LHCN-M2 (cell line): ENCODE data around the gene ATF6. TPM values are rescaled to one million over a fixed set of nuclear protein-coding genes. Genes with fewer than 3 reads are reported as not detected.

Experiments
- DNase-seq: peaks from one replicate; pipeline ENCODE4 v3.0.0-alpha.2; 2012; ENCODE audit warnings: low read depth
- total RNA-seq: library from RNA; depleted of rRNA; stranded (reverse); fragments of >200 nt; gene quantifications from 2 replicates; pipeline ENCODE4 v1.2.3, GENCODE V29; 2014; rRNA removed

ATF6 gene
- total RNA-seq, 1 experiment from 2014 or later: 23.5 TPM

DNA sequence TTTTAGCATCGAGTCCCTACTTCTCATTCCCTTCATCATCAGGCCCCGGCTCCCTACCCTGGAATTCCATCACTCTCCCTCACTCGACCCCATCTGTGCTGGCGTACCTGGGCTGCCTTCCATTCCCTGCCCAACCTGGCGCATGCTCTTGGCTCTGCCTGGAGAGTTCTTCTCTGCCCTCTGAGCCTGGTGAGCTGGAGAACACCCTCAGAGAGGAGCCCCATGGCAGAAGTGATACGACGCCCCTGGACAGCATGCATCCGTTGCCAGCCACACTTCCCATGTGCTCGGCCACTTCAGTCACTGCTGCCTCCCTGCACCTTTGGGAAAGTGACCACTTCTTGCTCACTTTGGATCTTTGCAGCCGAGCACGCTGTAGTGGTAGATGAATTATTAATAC, 227.5 kb downstream of the ATF6 start:
- DNase-seq: no peak

DNA sequence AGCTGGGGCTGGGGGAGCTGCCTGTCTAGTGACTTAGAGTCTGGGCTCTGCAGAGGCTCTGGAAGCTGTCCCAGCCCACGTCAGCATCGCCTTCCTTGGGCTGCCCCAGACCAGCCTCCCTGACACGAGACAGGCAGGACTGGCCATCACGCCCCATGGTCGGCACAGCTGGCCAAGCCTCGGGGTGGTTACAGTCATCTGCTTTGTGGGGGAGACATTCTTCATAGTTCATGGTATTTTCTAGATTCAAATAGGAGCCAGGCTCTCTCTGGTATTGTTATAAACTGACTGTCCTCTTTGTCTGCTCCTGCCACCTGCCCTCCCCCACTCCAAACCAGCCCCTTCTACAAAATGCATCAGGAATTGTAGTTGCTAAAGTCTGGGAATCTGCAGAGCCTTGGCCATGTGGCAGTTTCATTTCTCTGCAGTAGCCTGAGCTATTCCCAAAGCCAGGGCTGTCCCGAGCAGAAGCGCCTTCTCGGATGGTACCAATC, 228.1 kb downstream of the ATF6 start:
- DNase-seq: peak; percentile 41

- no peak for DNase-seq
Measured at GRCh38 chr1:161997152-161997551, 231.0 kb downstream of the ATF6 start.

GRCh38 chr1:161998811-161999210, 232.7 kb downstream of the ATF6 start:
- no peak for DNase-seq

GRCh38 chr1:161999301-162000052, 233.4 kb downstream of the ATF6 start:
- DNase-seq: no peak

GRCh38 chr1:162000053-162000420, 233.9 kb downstream of the ATF6 start:
- DNase-seq: no peak

DNA sequence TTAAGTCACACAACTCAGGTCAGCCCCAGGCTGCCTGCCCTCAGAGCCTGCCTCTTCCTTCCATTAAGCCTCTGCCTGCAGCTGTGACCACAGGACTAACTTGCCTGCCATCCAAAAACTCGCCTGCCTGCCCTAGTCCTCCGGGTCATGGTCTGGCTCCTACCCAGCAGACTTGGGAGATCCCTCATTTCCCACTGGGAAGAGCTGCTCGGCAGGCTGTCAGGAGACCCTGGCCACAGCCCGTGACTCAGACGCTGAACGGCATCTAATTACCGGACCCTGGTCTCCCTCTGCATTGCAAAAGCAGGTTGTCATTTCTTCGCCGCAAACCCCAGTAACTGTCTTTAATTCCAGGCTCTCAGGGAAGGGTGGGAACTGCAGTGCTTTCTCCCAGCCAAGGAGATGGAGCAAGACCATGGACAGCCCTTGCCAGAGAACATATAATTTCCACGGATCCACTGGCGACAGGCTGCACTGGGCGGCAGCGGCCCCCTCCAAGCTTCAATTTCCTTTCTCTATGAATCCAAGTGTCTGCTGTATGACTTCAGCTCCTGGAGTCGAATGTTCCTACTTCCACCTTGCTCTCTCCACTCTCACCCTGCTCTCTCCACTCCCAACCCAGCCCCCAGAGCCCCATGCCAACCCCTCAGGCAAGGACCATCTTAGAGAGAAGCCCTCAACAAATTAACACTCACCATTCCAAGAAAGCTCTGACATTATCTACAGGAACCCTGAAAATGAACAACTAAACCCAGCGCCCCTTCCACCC, 237.1 kb downstream of the ATF6 start:
- DNase-seq: peak; percentile 100

DNA sequence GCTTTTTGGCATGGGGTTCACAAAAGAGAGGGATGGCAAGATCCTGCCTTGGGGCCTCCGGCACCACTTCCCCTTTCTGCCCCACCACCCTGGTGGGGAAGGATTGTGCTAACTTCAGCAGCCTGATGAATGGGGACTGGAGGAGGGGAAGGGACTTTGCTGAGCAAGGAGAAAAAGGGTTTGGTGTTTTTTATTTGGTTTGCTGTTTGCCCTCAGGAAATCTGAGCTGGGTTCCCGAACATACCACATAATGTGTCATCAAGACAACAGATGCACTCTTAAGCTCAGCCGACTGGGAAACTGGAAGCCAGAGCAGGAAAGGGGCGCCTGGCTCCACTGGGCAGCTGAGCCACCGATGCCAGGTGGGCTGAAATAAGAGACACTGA, 237.7 kb downstream of the ATF6 start:
- DNase-seq: peak; percentile 99

DNA sequence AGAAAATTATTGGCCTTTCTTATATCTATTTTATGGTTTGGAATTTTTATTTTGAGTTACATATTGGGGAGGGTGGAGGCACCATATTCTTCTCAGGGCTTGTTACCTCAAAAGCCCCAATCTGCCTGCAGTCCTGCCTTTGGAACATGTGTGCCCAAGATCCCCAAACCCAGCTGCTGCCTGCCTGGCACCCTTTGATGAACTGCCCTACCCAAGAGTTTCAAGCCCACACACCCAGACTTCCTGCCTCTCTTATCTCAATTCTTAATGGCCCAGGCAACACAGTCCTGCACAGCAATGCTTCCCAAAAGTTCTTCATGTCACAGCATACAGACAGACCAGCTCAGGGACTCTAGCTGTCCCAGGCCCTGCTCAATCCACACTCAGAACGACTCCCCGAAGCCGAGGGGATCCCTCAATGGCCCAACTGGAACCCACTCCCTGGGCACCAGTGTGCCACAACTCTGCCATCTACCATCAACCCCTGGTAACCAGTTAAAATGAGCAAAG, 238.4 kb downstream of the ATF6 start:
- peak; percentile 67 for DNase-seq

DNA sequence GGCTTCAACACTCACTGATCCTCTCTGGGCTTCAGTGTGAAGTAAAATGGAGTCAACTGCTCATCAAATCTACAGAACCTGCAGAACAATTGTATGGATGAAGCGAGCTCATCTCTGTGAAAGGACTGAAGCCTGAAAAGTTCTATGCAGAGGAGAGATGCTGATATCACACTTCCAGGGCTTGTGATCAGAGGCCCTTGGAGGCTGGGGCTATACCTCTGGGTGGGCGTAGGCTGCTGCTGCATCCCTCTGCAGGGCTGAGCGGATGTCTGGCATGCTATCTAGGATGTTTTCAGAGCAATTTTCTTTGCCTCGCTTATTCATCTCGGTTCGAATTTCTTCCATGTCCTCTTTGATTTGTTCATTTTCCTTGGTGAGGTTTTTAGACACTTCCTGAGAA, 240.0 kb downstream of the ATF6 start:
- DNase-seq: no peak

DNA sequence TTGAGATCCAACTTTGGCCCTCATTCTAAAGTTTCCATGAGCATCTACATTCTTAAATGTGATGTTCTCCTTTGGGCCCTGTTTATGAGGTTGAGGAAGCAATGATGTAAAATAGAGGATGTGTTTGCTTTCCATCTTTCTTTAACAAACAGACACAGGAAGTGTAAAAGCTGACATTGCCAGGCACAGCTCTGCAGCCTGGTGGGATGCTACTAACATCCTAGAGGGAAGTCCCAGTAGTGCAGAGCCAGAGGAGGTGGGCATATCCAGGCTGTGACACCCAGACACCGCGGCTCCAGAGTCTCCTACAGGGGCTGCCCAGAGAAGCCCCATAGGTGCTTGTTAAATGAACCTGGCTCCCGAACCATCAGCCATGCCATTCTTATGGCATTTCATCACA, 241.3 kb downstream of the ATF6 start:
- no peak for DNase-seq

DNA sequence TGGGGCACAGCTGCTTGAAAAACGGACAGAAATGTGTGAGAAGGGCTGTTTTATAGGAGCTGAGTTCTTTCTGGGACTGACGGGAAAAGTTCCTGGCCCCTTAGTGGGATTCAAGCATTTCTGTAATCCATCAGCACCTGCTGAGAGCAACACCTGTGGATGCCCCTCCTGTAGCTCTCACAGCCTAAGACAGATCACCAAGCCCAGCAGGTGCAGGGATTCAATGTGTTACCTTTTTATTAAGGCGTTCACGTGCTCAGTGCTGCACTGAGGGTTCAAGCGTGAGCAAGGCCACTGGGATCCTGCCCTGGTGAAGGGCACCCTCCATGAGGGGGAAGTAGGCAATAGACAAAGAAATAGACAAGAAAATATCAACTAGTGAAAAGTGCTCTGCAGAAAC, 242.7 kb downstream of the ATF6 start:
- no peak for DNase-seq

GRCh38 chr1:162009501-162010174, 243.5 kb downstream of the ATF6 start:
- peak; percentile 70 for DNase-seq

GRCh38 chr1:162010175-162010506, 244.0 kb downstream of the ATF6 start:
- no peak for DNase-seq

- DNase-seq: peak; percentile 99
Measured at GRCh38 chr1:162011337-162012012, 245.4 kb downstream of the ATF6 start.

GRCh38 chr1:162013289-162013688, 247.2 kb downstream of the ATF6 start:
- no peak for DNase-seq

Other genes with a start within 250 kb of the ATF6 start
- gene HSPA6, start 241.8 kb upstream of the ATF6 start, total RNA-seq: 0.11 TPM in 1 of 2 replicates, not detected in the other
- not detected in 2 replicates for gene FCGR3A, start 216.5 kb upstream of the ATF6 start, total RNA-seq
- not detected in 2 replicates for gene FCGR3B, start 135.1 kb upstream of the ATF6 start, total RNA-seq
- not detected in 2 replicates for gene FCGR2B, start 103.2 kb upstream of the ATF6 start, total RNA-seq
- 0.51 TPM in 1 of 2 replicates, not detected in the other for gene FCRLA, start 59.1 kb upstream of the ATF6 start, total RNA-seq
- gene FCRLB, start 44.8 kb upstream of the ATF6 start, total RNA-seq: 0.64 and 0.75 TPM in 2 replicates
- gene DUSP12, start 16.5 kb upstream of the ATF6 start, total RNA-seq: 28.0 and 29.1 TPM in 2 replicates